HG02840 (cell line): Measurements from ENCODE around the gene CLDN16.

ENCODE experiments used
- ATAC-seq: cut with Tn5 transposase; IDR thresholded peaks from one replicate; pipeline ENCODE4 v1.9.1; 2021; ENCODE audit warnings: mild to moderate bottlenecking, moderate library complexity, moderate number of reproducible peaks; ENCODE audit not compliant: unreplicated experiment, low FRiP score

The CLDN16 gene

GRCh38 chr3:190433626-190434025 is 45.7 kb downstream of the CLDN16 start:
- ATAC-seq, result no peak

- no peak for ATAC-seq
Observed at GRCh38 chr3:190435618-190436017, 47.7 kb downstream of the CLDN16 start.

GRCh38 chr3:190436331-190436730 is 48.4 kb downstream of the CLDN16 start:
- ATAC-seq, result no peak

- ATAC-seq, result no peak
Observed at GRCh38 chr3:190442240-190442639, 54.3 kb downstream of the CLDN16 start.

- no peak for ATAC-seq
Observed at GRCh38 chr3:190443257-190443656, 55.3 kb downstream of the CLDN16 start.

- ATAC-seq, result no peak
Observed at GRCh38 chr3:190444006-190444405, 56.0 kb downstream of the CLDN16 start.

- ATAC-seq, result no peak
Observed at GRCh38 chr3:190444576-190445145, 56.7 kb downstream of the CLDN16 start.

- no peak for ATAC-seq
Observed at GRCh38 chr3:190446573-190447279, 58.8 kb downstream of the CLDN16 start.

- ATAC-seq, result no peak
Observed at GRCh38 chr3:190448256-190448655, 60.3 kb downstream of the CLDN16 start.

- no peak for ATAC-seq
Observed at GRCh38 chr3:190449801-190450200, 61.8 kb downstream of the CLDN16 start, which contains the start of gene TMEM207. TMEM207 (minus strand) TSS chr3:190449901; CDS start chr3:190449809, 92 bp downstream.

- no peak for ATAC-seq
Observed at GRCh38 chr3:190455828-190456227, 67.9 kb downstream of the CLDN16 start.

GRCh38 chr3:190456770-190457169 is 68.8 kb downstream of the CLDN16 start:
- no peak for ATAC-seq

- no peak for ATAC-seq
Observed at GRCh38 chr3:190458040-190458439, 70.1 kb downstream of the CLDN16 start.
